ENCODE results near the gene GANC. TPM values are rescaled to one million over a fixed set of nuclear protein-coding genes. Genes with fewer than 3 reads are reported as not detected.

Gene GANC
- total and polyA plus RNA-seq, 2 donors from 2014 or later: 11.3 to 40.4 TPM

DNA sequence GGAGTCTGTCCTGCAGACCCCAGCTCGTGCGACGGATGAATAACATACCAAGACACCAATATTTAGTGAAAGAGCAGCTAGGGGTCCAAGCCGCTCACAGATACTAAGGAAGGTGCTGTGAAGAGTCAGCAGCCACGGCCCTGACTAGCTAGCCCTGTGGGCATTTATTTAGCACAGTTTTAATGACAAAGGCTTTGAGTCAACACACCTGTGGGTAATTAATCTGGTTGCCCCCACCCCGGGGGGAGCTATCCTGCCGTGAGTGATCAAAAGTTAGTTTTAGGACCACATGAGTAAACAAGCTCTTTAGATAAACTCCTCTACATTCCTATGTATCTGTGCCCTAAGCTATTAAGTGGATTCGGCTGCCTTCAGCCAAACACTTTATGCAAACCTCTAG lies 105.0 kb downstream of the GANC start:
- intact Hi-C loops (cut with DNase I): no loop called here
- Histone ChIP-seq H3K4me1 (ENCODE audit: control insufficient read depth in 2 of 3, insufficient read depth in 2 of 3, low read depth in 1 of 3, low read length in 3 of 3) (no peaks in the 10 kb centered on the region), H3K36me3 (ENCODE audit: control insufficient read depth in 2 of 3, insufficient read depth in 3 of 3, low read length in 3 of 3) (peaks cover 0 to 3% (median 0%) of the 10 kb centered on the region in 3 donors), H3K4me3 (ENCODE audit: low read length in 3 of 3) (no peak overlapping the region), H3K27ac (ENCODE audit: low read depth in 2 of 2, low read length in 2 of 2) (no peak overlapping the region), H3K27me3 (ENCODE audit: control insufficient read depth, insufficient read depth, low read length) (no peaks in the 10 kb centered on the region), H3K9me3 (ENCODE audit: control insufficient read depth in 2 of 3, insufficient read depth in 1 of 3, low read length in 3 of 3) (peaks cover 0 to 7% (median 0%) of the 10 kb centered on the region in 3 donors), H3K9ac (ENCODE audit: low read length in 3 of 3) (no peak overlapping the region)
- DNase-seq (no peak), FAIRE-seq (no peak)
- no peak for TF ChIP-seq CTCF (IDR thresholded peaks at IDR 0.05; ENCODE audit: borderline replicate concordance, extremely low read depth, insufficient read depth)

- no peak for FAIRE-seq
- no peak for TF ChIP-seq CTCF (IDR thresholded peaks at IDR 0.05; ENCODE audit: borderline replicate concordance, extremely low read depth, insufficient read depth)
- no peaks in the 10 kb centered on the region for H3K9me3 ChIP-seq (ENCODE audit: control insufficient read depth in 2 of 3, insufficient read depth in 1 of 3, low read length in 3 of 3)
- DNase-seq: no peak
- H3K4me1 ChIP-seq (ENCODE audit: control insufficient read depth in 2 of 3, insufficient read depth in 2 of 3, low read depth in 1 of 3, low read length in 3 of 3): no peaks in the 10 kb centered on the region
- no peak overlapping the region for H3K9ac ChIP-seq (ENCODE audit: low read length in 3 of 3)
- no peak overlapping the region for H3K4me3 ChIP-seq (ENCODE audit: low read length in 3 of 3)
- intact Hi-C loops (cut with DNase I): no loop called here
- H3K27me3 ChIP-seq (ENCODE audit: control insufficient read depth, insufficient read depth, low read length): no peaks in the 10 kb centered on the region
- peaks cover 0 to 2% (median 0%) of the 10 kb centered on the region in 3 donors for H3K36me3 ChIP-seq (ENCODE audit: control insufficient read depth in 2 of 3, insufficient read depth in 3 of 3, low read length in 3 of 3)
- no peak overlapping the region for H3K27ac ChIP-seq (ENCODE audit: low read depth in 2 of 2, low read length in 2 of 2)
Observed at GRCh38 chr15:42384597-42384996, 111.6 kb downstream of the GANC start.

- H3K27me3 ChIP-seq (ENCODE audit: control insufficient read depth, insufficient read depth, low read length): no peaks in the 10 kb centered on the region
- no peaks in the 10 kb centered on the region for H3K4me1 ChIP-seq (ENCODE audit: control insufficient read depth in 2 of 3, insufficient read depth in 2 of 3, low read depth in 1 of 3, low read length in 3 of 3)
- no peak overlapping the region for H3K4me3 ChIP-seq (ENCODE audit: low read length in 3 of 3)
- FAIRE-seq (no peak), DNase-seq (peak in 3 of 5 donors; percentile 48 to 50 (median 50))
- TF ChIP-seq CTCF (IDR thresholded peaks at IDR 0.05; ENCODE audit: borderline replicate concordance, extremely low read depth, insufficient read depth): peak; percentile 42
- no peak overlapping the region for H3K9ac ChIP-seq (ENCODE audit: low read length in 3 of 3)
- H3K9me3 ChIP-seq (ENCODE audit: control insufficient read depth in 2 of 3, insufficient read depth in 1 of 3, low read length in 3 of 3): no peaks in the 10 kb centered on the region
- intact Hi-C loops (cut with DNase I): no loop called here
- peaks cover 0 to 2% (median 0%) of the 10 kb centered on the region in 3 donors for H3K36me3 ChIP-seq (ENCODE audit: control insufficient read depth in 2 of 3, insufficient read depth in 3 of 3, low read length in 3 of 3)
- peak overlapping the region in 1 of 2 donors; percentile 28 for H3K27ac ChIP-seq (ENCODE audit: low read depth in 2 of 2, low read length in 2 of 2)
Observed at GRCh38 chr15:42385206-42385979, 112.4 kb downstream of the GANC start.

Data from kidney (tissue), 14 donors.